Body of pancreas (tissue), 4 donors: ENCODE data around the gene CLIP1.

Experiments used
- POLR2A ChIP-seq, 3 donors: fragments of 450-650 bp; IDR thresholded peaks; one replicate each; pipeline ENCODE4 v1.6.1; 2016; ENCODE audit warnings: antibody characterized with exemption in 3 of 3, mild to moderate bottlenecking in 2 of 3
- TF ChIP-seq, protein P1 (sequence below), 7 experiments: fragments of 450-650 bp in 4 of 7; fragments of 200-600 bp in 3 of 7; sonication (generic) in 3 of 7; IDR thresholded peaks; one replicate each; pipeline ENCODE4 v1.5.1; 2016 to 2019; ENCODE audit warnings: antibody characterized with exemption in 7 of 7

DNA sequence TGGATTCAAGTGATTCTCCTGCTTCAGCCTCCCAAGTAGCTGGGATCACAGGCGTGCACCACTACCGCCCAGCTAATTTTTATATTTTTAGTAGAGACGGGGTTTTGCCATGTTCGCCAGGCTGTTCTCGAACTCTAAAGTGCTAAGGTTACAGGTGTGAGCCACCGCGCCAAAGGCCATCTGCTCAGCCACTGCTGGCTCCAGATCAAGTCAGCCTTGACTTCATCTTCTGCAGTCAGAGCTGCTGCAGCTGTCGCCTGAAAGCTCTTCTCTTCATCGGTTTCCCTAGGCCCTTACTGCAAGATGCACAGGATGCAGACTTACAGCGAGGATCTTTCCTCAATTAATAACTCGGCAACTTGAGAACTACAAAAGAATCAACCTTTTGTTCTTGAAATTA, 66.8 kb downstream of the CLIP1 start:
- no peak for TF ChIP-seq POLR2A (IDR thresholded peaks at IDR 0.05)
- TF ChIP-seq, protein P1, sequence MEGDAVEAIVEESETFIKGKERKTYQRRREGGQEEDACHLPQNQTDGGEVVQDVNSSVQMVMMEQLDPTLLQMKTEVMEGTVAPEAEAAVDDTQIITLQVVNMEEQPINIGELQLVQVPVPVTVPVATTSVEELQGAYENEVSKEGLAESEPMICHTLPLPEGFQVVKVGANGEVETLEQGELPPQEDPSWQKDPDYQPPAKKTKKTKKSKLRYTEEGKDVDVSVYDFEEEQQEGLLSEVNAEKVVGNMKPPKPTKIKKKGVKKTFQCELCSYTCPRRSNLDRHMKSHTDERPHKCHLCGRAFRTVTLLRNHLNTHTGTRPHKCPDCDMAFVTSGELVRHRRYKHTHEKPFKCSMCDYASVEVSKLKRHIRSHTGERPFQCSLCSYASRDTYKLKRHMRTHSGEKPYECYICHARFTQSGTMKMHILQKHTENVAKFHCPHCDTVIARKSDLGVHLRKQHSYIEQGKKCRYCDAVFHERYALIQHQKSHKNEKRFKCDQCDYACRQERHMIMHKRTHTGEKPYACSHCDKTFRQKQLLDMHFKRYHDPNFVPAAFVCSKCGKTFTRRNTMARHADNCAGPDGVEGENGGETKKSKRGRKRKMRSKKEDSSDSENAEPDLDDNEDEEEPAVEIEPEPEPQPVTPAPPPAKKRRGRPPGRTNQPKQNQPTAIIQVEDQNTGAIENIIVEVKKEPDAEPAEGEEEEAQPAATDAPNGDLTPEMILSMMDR (IDR thresholded peaks at IDR 0.05): no peak
